Islet of Langerhans (tissue), 1 donor: Measurements from ENCODE around the gene BCAN.
"Not testable (repeated sequence)": the region's sequence is repeated elsewhere in the genome, so short reads cannot be mapped to it uniquely, and the experiment has no call there.

Source experiments
- FAIRE-seq: peaks from one replicate; lab custom pipeline; 2011; peaks lifted over from hg19 to GRCh38; lab: Jason Lieb, UNC

Gene BCAN, protein sequence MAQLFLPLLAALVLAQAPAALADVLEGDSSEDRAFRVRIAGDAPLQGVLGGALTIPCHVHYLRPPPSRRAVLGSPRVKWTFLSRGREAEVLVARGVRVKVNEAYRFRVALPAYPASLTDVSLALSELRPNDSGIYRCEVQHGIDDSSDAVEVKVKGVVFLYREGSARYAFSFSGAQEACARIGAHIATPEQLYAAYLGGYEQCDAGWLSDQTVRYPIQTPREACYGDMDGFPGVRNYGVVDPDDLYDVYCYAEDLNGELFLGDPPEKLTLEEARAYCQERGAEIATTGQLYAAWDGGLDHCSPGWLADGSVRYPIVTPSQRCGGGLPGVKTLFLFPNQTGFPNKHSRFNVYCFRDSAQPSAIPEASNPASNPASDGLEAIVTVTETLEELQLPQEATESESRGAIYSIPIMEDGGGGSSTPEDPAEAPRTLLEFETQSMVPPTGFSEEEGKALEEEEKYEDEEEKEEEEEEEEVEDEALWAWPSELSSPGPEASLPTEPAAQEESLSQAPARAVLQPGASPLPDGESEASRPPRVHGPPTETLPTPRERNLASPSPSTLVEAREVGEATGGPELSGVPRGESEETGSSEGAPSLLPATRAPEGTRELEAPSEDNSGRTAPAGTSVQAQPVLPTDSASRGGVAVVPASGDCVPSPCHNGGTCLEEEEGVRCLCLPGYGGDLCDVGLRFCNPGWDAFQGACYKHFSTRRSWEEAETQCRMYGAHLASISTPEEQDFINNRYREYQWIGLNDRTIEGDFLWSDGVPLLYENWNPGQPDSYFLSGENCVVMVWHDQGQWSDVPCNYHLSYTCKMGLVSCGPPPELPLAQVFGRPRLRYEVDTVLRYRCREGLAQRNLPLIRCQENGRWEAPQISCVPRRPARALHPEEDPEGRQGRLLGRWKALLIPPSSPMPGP

DNA sequence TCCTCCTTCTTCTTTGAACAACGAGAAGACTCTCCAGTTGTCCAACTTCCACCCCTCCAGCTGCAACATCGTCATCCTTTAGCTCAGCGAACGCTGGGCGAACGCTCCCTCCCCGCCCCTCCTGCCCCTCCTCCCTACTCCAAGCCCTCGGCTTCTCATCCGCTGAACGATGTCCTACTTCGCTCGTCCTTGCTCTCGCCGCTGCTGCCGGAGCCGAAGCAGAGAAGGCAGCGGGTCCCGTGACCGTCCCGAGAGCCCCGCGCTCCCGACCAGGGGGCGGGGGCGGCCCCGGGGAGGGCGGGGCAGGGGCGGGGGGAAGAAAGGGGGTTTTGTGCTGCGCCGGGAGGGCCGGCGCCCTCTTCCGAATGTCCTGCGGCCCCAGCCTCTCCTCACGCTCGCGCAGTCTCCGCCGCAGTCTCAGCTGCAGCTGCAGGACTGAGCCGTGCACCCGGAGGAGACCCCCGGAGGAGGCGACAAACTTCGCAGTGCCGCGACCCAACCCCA, at the start of gene BCAN:
Gene BCAN, plus strand, starts transcription at position 357 of the 504 bp plus-strand sequence. CDS start 3,938 bp downstream, outside the sequence.
- FAIRE-seq: no peak

DNA sequence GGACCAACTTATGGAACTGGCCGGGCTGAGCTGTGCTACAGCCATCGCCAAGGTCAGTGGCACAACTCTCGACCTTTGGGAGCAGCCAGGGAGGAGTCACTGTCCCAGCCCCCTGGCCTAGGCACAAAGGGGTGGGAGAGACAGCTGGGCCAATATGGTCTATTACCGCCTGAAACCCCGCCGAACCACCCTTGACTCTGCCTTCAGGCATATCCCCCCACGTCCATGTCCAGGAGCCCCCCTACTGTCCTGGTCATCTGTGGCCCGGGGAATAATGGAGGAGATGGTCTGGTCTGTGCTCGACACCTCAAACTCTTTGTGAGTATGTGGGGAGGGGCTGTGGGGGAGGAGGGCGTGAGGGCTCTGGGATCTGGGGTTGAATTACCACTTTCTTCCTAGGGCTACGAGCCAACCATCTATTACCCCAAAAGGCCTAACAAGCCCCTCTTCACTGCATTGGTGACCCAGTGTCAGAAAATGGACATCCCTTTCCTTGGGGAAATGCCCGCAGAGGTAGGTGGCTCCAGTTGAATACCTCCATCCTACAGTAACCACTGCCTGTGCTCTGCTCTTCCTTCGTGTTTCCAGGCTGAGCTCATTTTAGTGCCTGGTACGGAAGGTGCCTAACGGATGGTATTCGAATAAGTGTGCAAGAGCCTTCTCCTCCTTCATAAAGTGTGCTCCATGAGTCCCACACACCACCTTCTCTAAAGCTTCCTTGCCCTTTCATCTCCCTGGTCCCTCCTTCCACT, 49.6 kb upstream of the BCAN start:
- no peak for FAIRE-seq

DNA sequence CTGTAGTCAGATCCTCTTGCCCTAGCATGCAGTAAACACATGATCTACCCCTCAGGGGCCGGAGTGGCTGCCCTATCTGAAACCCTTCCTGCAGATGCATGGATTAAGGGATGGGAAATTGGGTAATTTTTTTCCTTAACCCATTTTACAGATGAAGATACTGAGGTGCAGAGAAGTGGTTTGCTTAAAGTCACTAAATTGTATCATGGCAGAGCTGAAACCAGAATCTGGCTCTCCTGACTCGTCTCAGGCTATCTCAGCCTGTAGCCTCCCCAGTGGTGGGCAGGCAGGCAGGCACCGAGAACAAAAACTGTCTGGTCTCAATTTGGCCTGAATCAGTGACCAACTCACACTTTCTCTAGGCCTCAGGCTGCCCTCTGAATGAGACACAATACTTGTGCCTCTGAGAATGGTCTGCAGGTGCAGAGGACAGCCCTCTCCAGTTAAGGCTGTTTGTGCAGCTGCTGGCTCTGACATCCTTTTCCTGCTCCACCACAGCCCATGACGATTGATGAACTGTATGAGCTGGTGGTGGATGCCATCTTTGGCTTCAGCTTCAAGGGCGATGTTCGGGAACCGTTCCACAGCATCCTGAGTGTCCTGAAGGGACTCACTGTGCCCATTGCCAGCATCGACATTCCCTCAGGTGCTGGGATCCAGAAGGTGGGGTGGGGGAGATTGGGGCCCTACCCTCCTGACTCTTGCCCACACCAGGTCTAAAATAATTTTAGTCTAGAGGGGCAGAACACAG, 48.8 kb upstream of the BCAN start:
- no peak for FAIRE-seq

DNA sequence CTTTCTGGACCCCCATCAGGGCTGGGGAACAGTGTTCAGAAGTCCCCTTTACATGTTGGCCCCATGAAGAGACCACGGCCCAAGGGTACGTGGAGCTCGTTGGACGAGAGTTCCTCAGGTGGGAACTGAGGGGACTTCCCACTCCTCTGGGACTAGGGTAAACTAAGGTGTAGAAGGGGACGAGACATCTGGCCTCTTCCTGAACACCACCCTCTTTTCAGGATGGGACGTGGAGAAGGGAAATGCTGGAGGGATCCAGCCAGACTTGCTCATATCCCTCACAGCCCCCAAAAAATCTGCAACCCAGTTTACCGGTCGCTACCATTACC, 48.3 kb upstream of the BCAN start:
- FAIRE-seq: no peak

DNA sequence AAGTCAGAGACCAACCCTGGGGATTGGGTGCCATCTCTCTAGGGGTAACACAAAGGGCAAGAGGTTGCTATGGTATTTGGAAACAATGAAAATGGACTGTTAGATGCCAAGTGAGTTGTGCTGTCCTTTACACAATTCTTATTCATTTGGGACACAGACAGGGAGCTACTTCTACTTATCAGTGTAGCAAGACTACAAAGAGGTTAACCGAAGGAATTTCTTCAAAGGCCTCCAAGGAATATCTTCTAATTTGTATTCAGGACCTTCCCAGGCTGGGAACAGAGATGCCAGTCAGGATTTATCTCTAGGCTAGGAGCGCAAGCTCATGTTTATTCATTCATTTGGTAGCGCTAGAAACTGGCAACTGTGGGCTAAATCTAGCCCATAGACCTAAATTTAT, 47.7 kb upstream of the BCAN start:
- no peak for FAIRE-seq

DNA sequence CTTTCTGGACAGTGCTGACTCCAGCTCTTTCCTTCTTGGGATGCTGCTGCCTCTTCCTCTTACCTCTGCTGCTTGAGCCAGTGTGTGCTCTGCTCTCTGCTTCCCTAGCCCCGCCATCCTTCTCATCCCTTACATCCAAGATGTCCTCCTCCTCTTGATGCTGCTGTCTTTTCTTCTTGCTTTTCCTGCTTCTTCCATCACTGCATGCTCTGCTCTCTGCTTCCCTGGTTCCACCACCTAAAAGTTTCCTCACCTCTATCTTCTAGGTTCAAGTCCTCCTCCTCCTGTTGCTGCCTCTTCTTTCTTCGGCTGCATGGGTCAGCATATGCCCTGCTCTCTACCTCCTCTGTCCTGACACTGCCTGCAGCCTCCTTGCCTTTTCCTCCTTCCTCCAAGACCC, 46.9 kb upstream of the BCAN start:
- FAIRE-seq: no peak

DNA sequence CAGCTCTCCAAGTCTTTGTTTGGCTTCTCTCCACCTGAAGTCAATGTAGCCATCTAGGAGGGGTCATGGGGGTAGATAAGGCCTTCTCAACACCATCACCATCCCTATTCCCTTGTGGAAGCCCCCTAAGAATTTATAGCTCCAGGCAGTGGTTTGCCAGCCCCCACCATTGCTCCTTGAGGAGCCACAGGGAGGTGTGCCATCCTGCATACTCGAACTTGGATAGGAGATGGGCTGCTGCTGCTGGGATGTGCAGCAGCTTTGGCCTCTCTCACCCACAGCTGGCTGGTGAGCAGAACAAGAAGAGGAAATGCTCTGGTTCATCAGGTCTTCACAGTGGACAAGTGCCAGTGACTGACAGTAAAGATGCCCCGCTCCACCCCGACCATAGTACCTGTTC, 45.5 kb upstream of the BCAN start:
- no peak for FAIRE-seq

DNA sequence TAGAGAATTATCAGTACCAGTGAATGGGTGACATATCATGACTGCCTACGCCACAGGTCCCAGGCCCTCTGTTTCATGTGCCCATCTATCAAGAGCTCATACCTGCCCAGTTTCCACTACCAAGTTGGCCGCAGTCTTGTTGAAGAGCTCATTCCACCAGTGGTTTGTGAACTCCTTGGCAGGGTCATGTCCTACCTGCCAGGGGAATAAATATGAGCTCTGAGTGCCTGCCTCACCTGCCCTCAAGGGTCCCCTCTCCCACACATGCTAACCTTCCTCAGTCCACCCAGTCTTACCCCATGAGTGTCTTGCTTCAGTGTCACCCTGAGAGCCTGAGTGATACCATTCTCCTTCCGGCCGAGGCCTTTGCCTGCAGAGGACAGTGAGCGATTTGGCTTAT, 43.8 kb upstream of the BCAN start:
- no peak for FAIRE-seq

DNA sequence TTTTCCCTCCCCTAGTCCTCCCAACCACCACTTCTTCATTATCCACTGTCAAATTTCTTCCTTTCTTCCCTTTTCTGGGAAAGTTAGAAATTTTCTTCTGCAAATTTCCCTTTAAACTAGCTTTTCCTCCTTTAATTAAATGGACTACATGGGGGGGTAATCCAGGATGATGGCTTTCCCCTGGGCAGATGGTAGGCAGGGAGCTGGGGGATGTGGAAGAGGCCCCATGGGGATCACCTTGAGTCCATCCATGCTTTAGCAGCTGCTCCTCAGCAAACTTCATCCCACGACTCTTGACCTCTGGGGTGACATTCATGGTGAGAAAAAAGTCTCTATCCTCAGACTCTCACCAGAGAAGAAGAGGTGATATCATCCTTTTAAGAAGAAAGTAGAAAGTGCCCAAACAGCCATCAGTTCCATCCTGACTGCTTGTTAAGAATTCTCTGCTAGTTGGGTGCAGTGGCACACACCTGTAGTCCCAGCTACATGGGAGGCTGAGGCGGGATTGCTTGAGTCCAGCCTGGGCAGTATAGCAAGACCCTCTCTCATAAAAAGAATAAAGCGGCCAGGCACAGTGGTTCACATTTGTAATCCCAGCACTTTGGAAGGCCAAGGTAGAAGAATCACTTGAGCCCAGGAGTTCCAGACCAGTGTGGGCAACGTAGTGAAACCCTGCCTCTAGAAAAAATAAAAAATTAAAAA, 43.0 kb upstream of the BCAN start:
- FAIRE-seq: no peak

DNA sequence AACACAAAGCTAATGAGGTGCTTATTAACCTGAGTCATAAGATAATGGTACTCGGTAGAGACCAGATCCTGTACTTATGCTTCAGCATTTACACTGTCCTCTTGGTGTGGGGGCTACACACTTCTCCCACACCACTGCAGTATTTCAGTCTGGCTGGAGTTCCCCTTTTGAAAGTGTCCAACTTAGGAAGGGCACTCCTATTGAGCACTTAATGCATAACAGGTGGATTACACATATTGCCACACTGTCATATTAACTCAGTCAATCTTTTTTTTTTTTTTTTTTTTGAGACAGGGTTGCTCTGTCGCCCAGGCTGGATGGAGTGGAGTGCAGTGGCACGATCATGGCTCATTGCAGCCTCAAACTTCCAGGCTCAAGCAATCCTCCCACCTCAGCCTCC, 42.1 kb upstream of the BCAN start:
- FAIRE-seq: no peak

DNA sequence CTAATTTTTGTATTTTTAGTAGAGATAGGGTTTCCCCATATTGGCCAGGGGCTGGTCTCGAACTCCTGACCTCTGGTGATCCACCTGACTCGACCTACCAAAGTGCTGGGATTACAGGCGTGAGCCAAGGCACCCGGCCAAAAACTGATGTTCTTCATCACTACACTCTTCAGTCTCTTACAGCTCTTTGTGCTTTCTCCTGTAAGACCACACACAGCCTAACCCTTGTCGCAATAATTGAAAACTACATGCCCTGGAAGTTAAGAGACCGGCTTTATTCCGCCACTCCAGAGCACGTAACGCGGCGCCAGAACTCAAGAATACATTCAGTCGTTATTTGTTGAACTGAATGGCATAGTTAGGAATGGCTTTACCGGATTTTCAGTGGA, 41.2 kb upstream of the BCAN start:
- no peak for FAIRE-seq

DNA sequence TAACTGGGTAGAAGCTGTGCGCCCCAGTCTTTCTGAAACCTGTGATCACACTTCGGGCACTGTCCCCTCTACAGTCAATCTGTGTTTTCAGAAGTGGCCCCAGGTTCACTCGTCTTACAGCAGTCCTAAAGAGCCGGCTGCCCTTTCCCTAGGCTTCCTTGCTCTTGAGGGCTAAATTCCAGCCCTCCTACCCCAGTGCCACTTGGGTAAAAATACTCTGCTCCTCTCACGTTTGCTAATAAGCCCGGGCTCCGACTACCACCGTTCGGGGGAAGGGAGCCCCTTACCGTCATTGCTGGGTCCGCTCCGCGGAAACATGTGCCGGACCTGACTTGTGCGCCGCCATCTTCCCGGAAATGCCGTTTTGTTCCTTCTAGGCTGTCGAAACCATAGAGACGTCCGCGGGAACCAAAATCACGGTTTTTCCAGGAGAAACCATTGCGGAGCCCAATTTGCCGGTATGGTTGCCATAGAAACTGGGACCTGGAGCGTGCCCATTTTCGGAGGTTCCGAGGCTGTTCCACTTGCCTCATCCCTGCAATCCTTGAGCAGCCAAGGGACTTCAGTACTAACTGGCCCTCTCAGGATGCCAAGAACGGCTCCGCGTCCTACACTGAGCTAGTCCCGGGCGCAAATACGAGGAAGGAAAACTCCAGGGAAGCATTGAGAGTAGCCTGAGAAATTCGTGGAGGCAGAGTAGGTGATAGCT, 40.6 kb upstream of the BCAN start, which contains the start of gene GPATCH4:
Gene GPATCH4, minus strand, starts transcription at position 358 of the 709 bp plus-strand sequence.
- FAIRE-seq: no peak

DNA sequence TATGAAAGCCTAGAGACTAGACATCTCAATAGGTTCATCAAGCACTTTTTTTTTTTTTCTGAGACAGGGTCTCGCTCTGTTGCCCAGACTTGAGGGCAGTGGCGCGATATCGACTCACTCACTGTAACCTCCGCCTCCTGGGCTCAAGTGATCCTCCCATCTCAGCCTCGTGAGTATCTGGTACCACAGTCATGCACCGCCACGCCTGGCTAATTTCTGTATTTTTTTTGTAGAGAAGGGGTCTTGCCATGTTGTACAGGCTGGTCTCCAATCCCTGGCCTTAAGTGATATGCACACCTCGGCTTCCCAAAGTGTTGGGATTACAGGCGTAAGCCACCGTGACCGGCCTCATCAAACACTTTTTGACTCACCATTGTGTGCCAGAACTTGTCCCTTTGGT, 40.0 kb upstream of the BCAN start:
- no peak for FAIRE-seq

DNA sequence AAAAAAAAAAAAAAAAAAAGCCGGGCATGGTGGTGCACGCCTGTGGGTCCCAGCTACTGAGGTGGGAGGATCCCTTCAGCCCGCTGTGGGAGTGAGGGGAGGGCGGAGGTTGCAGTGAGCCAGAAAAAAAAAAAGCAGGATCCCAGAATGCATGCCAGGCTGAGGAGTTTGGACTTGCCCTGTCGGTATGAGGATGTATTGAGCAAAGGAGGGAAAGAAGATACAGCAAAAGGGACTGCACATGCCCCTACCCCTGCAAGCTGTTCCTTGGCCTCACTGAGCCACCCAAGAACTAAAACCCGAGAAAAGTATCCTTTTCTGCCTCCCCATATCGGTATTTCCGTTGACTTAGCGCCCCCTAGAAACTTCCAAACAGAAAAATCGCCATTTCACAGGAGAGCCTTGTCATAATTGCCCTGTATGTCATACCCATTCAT, 39.3 kb upstream of the BCAN start:
- no peak for FAIRE-seq

DNA sequence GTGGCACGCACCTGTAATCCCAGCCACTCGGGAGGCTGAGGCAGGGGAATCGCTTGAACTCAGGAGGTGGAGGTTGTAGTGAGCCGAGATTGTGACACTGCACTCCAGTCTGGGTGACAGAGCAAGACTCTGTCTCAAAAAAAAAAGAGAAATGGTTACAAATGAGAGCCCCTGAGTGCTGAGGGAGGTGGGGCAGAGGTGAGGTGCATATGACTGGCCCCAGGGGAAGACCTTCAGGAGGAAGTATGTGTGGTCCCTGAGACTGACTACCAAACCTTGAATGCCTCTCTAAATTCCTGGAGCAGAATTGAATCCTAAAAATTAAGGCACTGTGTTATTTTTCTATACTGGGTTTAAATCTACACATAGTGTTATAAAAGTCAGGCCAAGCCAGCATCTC, 34.6 kb upstream of the BCAN start:
- FAIRE-seq: not testable (repeated sequence)

DNA sequence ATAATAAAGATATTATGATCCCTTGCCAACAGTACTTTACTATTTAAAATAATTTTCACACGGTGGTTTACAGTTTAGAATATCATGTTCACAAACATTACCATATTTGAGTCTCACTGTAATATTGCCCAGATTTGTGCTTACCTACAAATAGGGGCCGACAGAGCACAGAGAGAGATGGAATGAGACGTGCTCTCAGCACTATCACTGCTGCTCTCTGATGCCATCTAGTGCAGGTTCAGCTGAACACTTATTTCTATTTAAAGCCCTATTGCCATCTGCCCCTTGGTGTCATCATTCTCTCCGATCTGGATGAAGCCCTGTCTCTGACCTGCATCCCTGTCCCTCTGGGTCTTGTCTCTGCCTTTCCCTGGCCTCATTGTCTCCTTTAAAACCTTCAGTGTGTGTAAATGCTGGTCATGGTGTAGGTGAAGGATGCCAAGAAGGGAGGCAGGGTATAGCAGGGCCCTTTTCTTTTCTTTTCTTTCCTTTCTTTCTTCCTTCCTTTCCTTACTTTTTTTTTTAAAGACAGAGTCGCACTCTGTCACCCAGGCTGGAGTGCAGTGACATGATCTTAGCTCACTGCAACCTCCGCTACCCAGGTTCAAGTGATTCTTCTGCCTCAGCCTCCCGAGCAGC, 33.8 kb upstream of the BCAN start:
- FAIRE-seq: peak; percentile 98

DNA sequence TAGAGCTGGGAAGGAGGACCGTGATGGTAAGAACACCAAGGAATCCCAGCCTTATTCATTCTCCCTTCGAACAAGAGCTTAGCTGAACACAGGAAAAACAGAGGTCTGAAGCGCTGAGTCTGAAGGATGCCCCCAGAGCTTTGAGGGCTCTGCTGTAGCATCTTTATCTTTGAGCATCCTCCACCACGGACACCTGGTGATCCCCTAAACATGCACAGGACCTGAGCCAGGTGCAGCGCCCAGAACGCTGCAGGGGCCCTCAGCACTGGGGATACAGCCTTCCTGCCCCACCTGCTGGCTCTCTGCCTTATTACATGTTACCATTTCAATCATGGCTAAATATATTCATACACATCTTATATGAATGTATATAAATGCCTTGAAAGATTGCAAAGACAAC, 32.9 kb upstream of the BCAN start:
- FAIRE-seq: no peak

DNA sequence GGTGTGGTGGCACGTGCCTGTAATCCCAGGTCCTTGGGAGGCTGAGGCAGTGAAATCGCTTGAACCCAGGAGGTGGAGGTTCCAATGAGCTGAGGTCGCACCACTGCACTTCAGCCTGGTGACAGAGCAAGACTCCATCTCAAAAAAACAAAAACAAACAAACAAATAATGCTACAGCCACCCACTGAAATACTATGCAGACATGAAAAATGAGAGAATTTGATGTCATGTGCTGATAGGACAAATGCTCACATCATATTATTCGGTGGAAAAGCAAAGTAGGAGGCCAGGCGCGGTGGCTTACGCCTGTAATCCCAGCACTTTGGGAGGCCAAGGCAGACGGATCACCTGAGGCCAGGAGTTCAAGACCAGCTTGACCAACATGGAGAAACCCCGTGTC, 31.8 kb upstream of the BCAN start:
- FAIRE-seq: not testable (repeated sequence)

DNA sequence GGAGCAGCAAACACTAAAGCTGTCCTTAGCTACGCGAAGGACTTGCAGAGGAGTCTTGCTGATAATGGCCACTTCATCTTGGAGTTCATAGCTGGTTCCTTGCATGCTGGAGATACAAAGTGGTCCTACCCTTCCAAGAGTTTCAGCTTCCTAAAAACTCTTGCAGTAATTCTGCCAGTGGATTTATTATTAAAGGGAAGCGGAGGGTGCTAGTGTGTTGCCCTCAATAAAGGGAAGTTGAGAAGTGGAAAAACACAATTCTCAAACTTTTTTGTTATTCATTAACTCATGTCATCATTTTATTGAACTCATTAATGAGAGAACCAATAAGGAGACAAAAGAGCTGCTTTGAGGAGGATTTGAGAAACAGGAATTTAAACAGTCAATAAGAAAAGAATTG, 29.3 kb upstream of the BCAN start:
- FAIRE-seq: no peak

DNA sequence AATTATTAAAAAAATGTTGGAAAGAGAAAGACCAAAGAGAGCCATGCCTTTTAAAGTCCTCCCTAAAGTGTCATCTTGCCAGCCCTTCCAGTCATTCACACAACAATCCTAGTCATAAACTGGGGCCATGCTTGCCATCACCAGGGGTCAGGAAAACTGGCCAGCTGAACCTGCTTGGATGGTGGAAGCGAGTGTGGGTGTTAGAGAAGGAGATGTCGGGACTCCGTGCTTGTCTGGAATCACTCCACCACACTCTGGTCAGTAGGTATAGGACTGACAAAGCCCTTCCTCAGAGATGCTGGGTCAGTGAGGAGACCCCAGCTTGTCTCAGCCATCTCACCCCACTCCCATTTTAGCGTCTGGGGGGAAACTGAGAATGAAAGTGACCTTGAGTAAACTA, 26.0 kb upstream of the BCAN start:
- FAIRE-seq: no peak
